PC-9 (cell line): ENCODE results near the gene ALK.

Experiments used
- CTCF ChIP-seq: fragments of 200-600 bp; sonication (generic); conservative IDR thresholded peaks from 2 replicates; pipeline ENCODE4 v1.6.1; 2017; ENCODE audit warnings: mixed run types, antibody characterized with exemption, mild to moderate bottlenecking, moderate library complexity
- EZH2 ChIP-seq: fragments of 200-600 bp; sonication (generic); IDR thresholded peaks from 2 replicates; pipeline ENCODE4 v1.8.0; 2017; ENCODE audit warnings: antibody characterized with exemption, low read depth

GRCh38 chr2:29855924-29856639, 65.3 kb downstream of the ALK start:
- TF ChIP-seq CTCF = no peak
- TF ChIP-seq EZH2 = no peak
